Measurements from ENCODE around the gene TLE4. TPM values are rescaled to one million over a fixed set of nuclear protein-coding genes. Genes with fewer than 3 reads are reported as not detected.

The TLE4 gene
- total and polyA plus RNA-seq, 7 donors: 7.6 to 60.9 (median 29.1) TPM

- Histone ChIP-seq H3K27ac (no peak overlapping the region), H3K9me3 (no peaks in the 10 kb centered on the region), H3K4me3 (no peak overlapping the region), H3K4me1 (peaks cover 0 to 35% (median 21%) of the 10 kb centered on the region in 4 donors), H3K36me3 (no peaks in the 10 kb centered on the region), H3K27me3 (no peaks in the 10 kb centered on the region)
- WGBS, 2 donors: 70 to 80% methylated on average over 10 of the region's 10 CpGs
- intact Hi-C loops (cut with DNase I): no loop called here
- TF ChIP-seq POLR2AphosphoS5 (IDR thresholded peaks at IDR 0.05): no peak
- TF ChIP-seq EP300 (IDR thresholded peaks at IDR 0.05): no peak
- TF ChIP-seq CTCF (IDR thresholded peaks at IDR 0.05): no peak
- TF ChIP-seq POLR2A (IDR thresholded peaks at IDR 0.05): no peak
- DNase-seq: peak; percentile 75
Observed at GRCh38 chr9:79583952-79584654, 12.3 kb downstream of the TLE4 start.

GRCh38 chr9:79584655-79584982 lies 12.9 kb downstream of the TLE4 start:
- H3K27me3 ChIP-seq: no peaks in the 10 kb centered on the region
- H3K9me3 ChIP-seq: no peaks in the 10 kb centered on the region
- DNase-seq: no peak
- no peak for TF ChIP-seq POLR2A (IDR thresholded peaks at IDR 0.05)
- TF ChIP-seq EP300 (IDR thresholded peaks at IDR 0.05): no peak
- TF ChIP-seq POLR2AphosphoS5 (IDR thresholded peaks at IDR 0.05): no peak
- TF ChIP-seq CTCF (IDR thresholded peaks at IDR 0.05): no peak
- no peak overlapping the region for H3K27ac ChIP-seq
- H3K4me1 ChIP-seq: peaks cover 0 to 37% (median 21%) of the 10 kb centered on the region in 4 donors
- 62 to 87% methylated on average over 2 of the region's 2 CpGs for WGBS, 2 donors
- H3K4me3 ChIP-seq: no peak overlapping the region
- no peaks in the 10 kb centered on the region for H3K36me3 ChIP-seq
- intact Hi-C loops (cut with DNase I): no loop called here

GRCh38 chr9:79588488-79589223 lies 16.9 kb downstream of the TLE4 start:
- Histone ChIP-seq H3K4me3 (no peak overlapping the region), H3K36me3 (no peaks in the 10 kb centered on the region), H3K27ac (no peak overlapping the region), H3K27me3 (no peaks in the 10 kb centered on the region), H3K4me1 (peaks cover 0 to 23% (median 11%) of the 10 kb centered on the region in 4 donors), H3K9me3 (no peaks in the 10 kb centered on the region)
- TF ChIP-seq EP300 (IDR thresholded peaks at IDR 0.05) (no peak), POLR2A (IDR thresholded peaks at IDR 0.05) (no peak), CTCF (IDR thresholded peaks at IDR 0.05) (no peak), POLR2AphosphoS5 (IDR thresholded peaks at IDR 0.05) (no peak)
- WGBS, 2 donors: 80 to 81% methylated on average over 3 of the region's 3 CpGs
- intact Hi-C loops (cut with DNase I): no loop called here
- DNase-seq: no peak

GRCh38 chr9:79591458-79591857 lies 19.7 kb downstream of the TLE4 start:
- WGBS, 2 donors: 78 to 86% methylated on average over 2 of the region's 2 CpGs
- Histone ChIP-seq H3K36me3 (no peaks in the 10 kb centered on the region), H3K9me3 (no peaks in the 10 kb centered on the region), H3K4me3 (no peak overlapping the region), H3K27me3 (no peaks in the 10 kb centered on the region), H3K4me1 (peaks cover 0 to 12% (median 7%) of the 10 kb centered on the region in 4 donors), H3K27ac (no peak overlapping the region)
- TF ChIP-seq POLR2A (IDR thresholded peaks at IDR 0.05) (no peak), POLR2AphosphoS5 (IDR thresholded peaks at IDR 0.05) (no peak), EP300 (IDR thresholded peaks at IDR 0.05) (no peak), CTCF (IDR thresholded peaks at IDR 0.05) (no peak)
- intact Hi-C loops (cut with DNase I): no loop called here
- DNase-seq: no peak
